Glomerular visceral epithelial cell (primary cell): ENCODE measurements around the gene HNRNPM.
A peak's percentile ranks its signal among the peaks of the same experiment; 100 is the strongest.

Experiments used
- DNase-seq: peaks from one replicate; pipeline ENCODE4 v3.0.0-alpha.2; 2016; ENCODE audit errors: extremely low spot score

HNRNPM gene

GRCh38 chr19:8487137-8487851, 42.5 kb downstream of the HNRNPM start:
- DNase-seq: no peak

GRCh38 chr19:8488365-8488764, 43.6 kb downstream of the HNRNPM start:
- no peak for DNase-seq

GRCh38 chr19:8489561-8490394, 45.0 kb downstream of the HNRNPM start:
- DNase-seq: no peak

- DNase-seq: no peak
Measured at GRCh38 chr19:8490395-8490760, 45.6 kb downstream of the HNRNPM start.

- DNase-seq: no peak
Measured at GRCh38 chr19:8490873-8491272, 46.1 kb downstream of the HNRNPM start.

GRCh38 chr19:8491574-8491973, 46.8 kb downstream of the HNRNPM start:
- DNase-seq: no peak

- DNase-seq: no peak
Measured at GRCh38 chr19:8494158-8494557, 49.4 kb downstream of the HNRNPM start.

GRCh38 chr19:8498295-8498694, 53.5 kb downstream of the HNRNPM start:
- DNase-seq: no peak

GRCh38 chr19:8499048-8499833, 54.5 kb downstream of the HNRNPM start:
- DNase-seq: no peak

GRCh38 chr19:8500158-8500557, 55.4 kb downstream of the HNRNPM start:
- DNase-seq: no peak

- DNase-seq: no peak
Measured at GRCh38 chr19:8501516-8501915, 56.7 kb downstream of the HNRNPM start.

- no peak for DNase-seq
Measured at GRCh38 chr19:8501981-8502380, 57.2 kb downstream of the HNRNPM start.

GRCh38 chr19:8503510-8503909, 58.7 kb downstream of the HNRNPM start:
- DNase-seq: no peak

GRCh38 chr19:8504171-8504570, 59.4 kb downstream of the HNRNPM start:
- DNase-seq: no peak

GRCh38 chr19:8504919-8505318, 60.1 kb downstream of the HNRNPM start:
- no peak for DNase-seq

- DNase-seq: peak; percentile 74
Measured at GRCh38 chr19:8505680-8506401, 61.1 kb downstream of the HNRNPM start.

GRCh38 chr19:8506402-8506957, 61.7 kb downstream of the HNRNPM start:
- DNase-seq: no peak

- no peak for DNase-seq
Measured at GRCh38 chr19:8510589-8511115, 65.9 kb downstream of the HNRNPM start.

- no peak for DNase-seq
Measured at GRCh38 chr19:8511573-8512101, 66.9 kb downstream of the HNRNPM start.

GRCh38 chr19:8512115-8512967, 67.6 kb downstream of the HNRNPM start:
- DNase-seq: peak; percentile 41
